WTC11 (cell line): ENCODE results near the gene SLC16A8. TPM values are rescaled to one million over a fixed set of nuclear protein-coding genes. Genes with fewer than 3 reads are reported as not detected.
A peak's percentile ranks its signal among the peaks of the same experiment; 100 is the strongest.

Experiments
- ATAC-seq: fragments of 200-7000 bp; cut with Tn5 transposase; 2 replicates; pipeline ENCODE4 v1.10.0; 2021; ENCODE audit warnings: mild to moderate bottlenecking, moderate library complexity
- CTCF ChIA-PET: fragments of 300-600 bp; sonication (Branson Sonifier 250); formaldehyde crosslinking; loops from one replicate; lab custom pipeline; 2021; ENCODE audit warnings: antibody characterized with exemption; lab: Charles Lee
- POLR2A ChIA-PET: fragments of 350-600 bp; sonication (Branson Sonifier 250); formaldehyde crosslinking; loops from one replicate; lab custom pipeline; 2021; ENCODE audit warnings: antibody characterized with exemption; lab: Charles Lee
- DNase-seq: peaks from one replicate; pipeline ENCODE4 v3.0.0; 2021; ENCODE audit warnings: low spot score
- H3K27ac Mint-ChIP-seq: 2 replicates; pipeline ENCODE4 v1.8.0; 2021; ENCODE audit warnings: mixed read lengths
- H3K27me3 Mint-ChIP-seq: 2 replicates; pipeline ENCODE4 v1.8.0; 2021; ENCODE audit warnings: low read depth, mild to moderate bottlenecking, moderate library complexity, mixed read lengths
- H3K36me3 Mint-ChIP-seq: 2 replicates; pipeline ENCODE4 v1.8.0; 2021; ENCODE audit warnings: mixed read lengths
- H3K4me1 Mint-ChIP-seq: 2 replicates; pipeline ENCODE4 v1.8.0; 2022; ENCODE audit warnings: mixed read lengths
- H3K4me3 Mint-ChIP-seq: 2 replicates; pipeline ENCODE4 v1.8.0; 2021; ENCODE audit warnings: mild to moderate bottlenecking, moderate library complexity, mixed read lengths
- H3K9me3 Mint-ChIP-seq: 2 replicates; pipeline ENCODE4 v1.8.0; 2021; ENCODE audit warnings: mixed read lengths
- ATF3 ChIP-seq: sonication (generic); formaldehyde crosslinking; conservative IDR thresholded peaks from 2 replicates; pipeline ENCODE4 v1.8.1; 2022; ENCODE audit warnings: mild to moderate bottlenecking, missing genetic modification reagents
- CBFB ChIP-seq: sonication (generic); formaldehyde crosslinking; IDR thresholded peaks from 2 replicates; pipeline ENCODE4 v1.8.1; 2022; ENCODE audit warnings: mild to moderate bottlenecking, low read depth, missing genetic modification reagents
- CREB1 ChIP-seq: sonication (generic); formaldehyde crosslinking; IDR thresholded peaks from 2 replicates; pipeline ENCODE4 v1.8.0; 2023; ENCODE audit warnings: mild to moderate bottlenecking, missing genetic modification reagents
- E2F5 ChIP-seq: sonication (generic); formaldehyde crosslinking; IDR thresholded peaks from 2 replicates; pipeline ENCODE4 v1.8.1; 2022; ENCODE audit warnings: mild to moderate bottlenecking, moderate library complexity, missing genetic modification reagents
- EMX1 ChIP-seq: fragments of 250-450 bp; sonication (Bioruptor Pico); IDR thresholded peaks from 2 replicates; pipeline ENCODE4 v1.8.0; 2021; ENCODE audit warnings: mild to moderate bottlenecking
- FOXJ3 ChIP-seq: sonication (generic); formaldehyde crosslinking; IDR thresholded peaks from 2 replicates; pipeline ENCODE4 v1.9.0; 2021; ENCODE audit warnings: missing genetic modification reagents, mild to moderate bottlenecking, borderline replicate concordance
- GABPB1 ChIP-seq: sonication (generic); formaldehyde crosslinking; IDR thresholded peaks from 2 replicates; pipeline ENCODE4 v1.8.1; 2023; ENCODE audit warnings: mild to moderate bottlenecking, missing genetic modification reagents
- IRF1 ChIP-seq: sonication (generic); formaldehyde crosslinking; IDR thresholded peaks from 2 replicates; pipeline ENCODE4 v1.8.0; 2023; ENCODE audit warnings: missing genetic modification reagents
- MAX ChIP-seq: sonication (generic); formaldehyde crosslinking; IDR thresholded peaks from 2 replicates; pipeline ENCODE4 v1.8.0; 2022; ENCODE audit warnings: mild to moderate bottlenecking, missing genetic modification reagents
- MXD4 ChIP-seq: fragments of 250-450 bp; sonication (Bioruptor Pico); IDR thresholded peaks from 2 replicates; pipeline ENCODE4 v1.8.0; 2021; ENCODE audit warnings: mild to moderate bottlenecking, moderate library complexity, borderline replicate concordance
- NFYB ChIP-seq: sonication (generic); formaldehyde crosslinking; conservative IDR thresholded peaks from 2 replicates; pipeline ENCODE4 v1.8.0; 2022; ENCODE audit warnings: low read depth, missing genetic modification reagents
- PRRX2 ChIP-seq: fragments of 250-450 bp; sonication (Bioruptor Pico); IDR thresholded peaks from 2 replicates; pipeline ENCODE4 v1.8.0; 2021; ENCODE audit warnings: mild to moderate bottlenecking
- RELA ChIP-seq: sonication (generic); formaldehyde crosslinking; IDR thresholded peaks from 2 replicates; pipeline ENCODE4 v1.8.1; 2022; ENCODE audit warnings: missing genetic modification reagents, mild to moderate bottlenecking, borderline replicate concordance
- SMAD4 ChIP-seq: sonication (generic); formaldehyde crosslinking; IDR thresholded peaks from 2 replicates; pipeline ENCODE4 v1.8.0; 2022; ENCODE audit warnings: mild to moderate bottlenecking, missing genetic modification reagents
- TEAD4 ChIP-seq: sonication (generic); formaldehyde crosslinking; IDR thresholded peaks from 2 replicates; pipeline ENCODE4 v1.8.0; 2022; ENCODE audit warnings: mild to moderate bottlenecking, missing genetic modification reagents
- ZNF138 ChIP-seq: sonication (generic); formaldehyde crosslinking; conservative IDR thresholded peaks from 2 replicates; pipeline ENCODE4 v1.8.1; 2022; ENCODE audit warnings: mild to moderate bottlenecking, moderate library complexity, missing genetic modification reagents
- ZNF317 ChIP-seq: sonication (generic); formaldehyde crosslinking; IDR thresholded peaks from 2 replicates; pipeline ENCODE4 v1.8.1; 2023; ENCODE audit warnings: low read depth, mild to moderate bottlenecking, moderate library complexity, missing genetic modification reagents, borderline replicate concordance
- ZNF423 ChIP-seq: fragments of 250-450 bp; sonication (Bioruptor Pico); IDR thresholded peaks from 2 replicates; pipeline ENCODE4 v2.1.2; 2022; ENCODE audit warnings: mild to moderate bottlenecking, moderate library complexity
- total RNA-seq: library from RNA; stranded (reverse); gene quantifications from 3 replicates; pipeline ENCODE4 v1.2.3, GENCODE V29; 2021
- TF ChIP-seq, protein P1 (sequence below): sonication (generic); formaldehyde crosslinking; IDR thresholded peaks from 2 replicates; pipeline ENCODE4 v1.8.1; 2023; ENCODE audit warnings: mild to moderate bottlenecking, moderate library complexity, missing genetic modification reagents

Gene SLC16A8
- total RNA-seq, 1 experiment from 2014 or later = 0.57 TPM

GRCh38 chr22:38068641-38069371 lies 15.2 kb downstream of the SLC16A8 start:
- H3K27me3 Mint-ChIP-seq = no peaks in the 10 kb centered on the region
- CTCF ChIA-PET = interaction anchor here (0.9 to 6.4 kb wide), 6 partner anchors 12 to 164 kb away, joined by 3 to 44 read pairs (median 8); no protein-coding TSS in a partner anchor
- POLR2A ChIA-PET = interaction anchor here (1.1 kb wide), 3 partner anchors 12 to 113 kb away, joined by 3 to 5 read pairs (median 4); partner anchors contain the start of gene PICK1
- TF ChIP-seq MAX (CRISPR knock-in tag) = no peak
- no peak for TF ChIP-seq CBFB (CRISPR knock-in tag)
- no peak for TF ChIP-seq ATF3 (CRISPR knock-in tag)
- TF ChIP-seq EMX1 (CRISPR knock-in tag) = no peak
- TF ChIP-seq ZNF317 (CRISPR knock-in tag) = no peak
- TF ChIP-seq MXD4 (CRISPR knock-in tag) = no peak
- no peak for TF ChIP-seq CREB1
- TF ChIP-seq, protein P1, sequence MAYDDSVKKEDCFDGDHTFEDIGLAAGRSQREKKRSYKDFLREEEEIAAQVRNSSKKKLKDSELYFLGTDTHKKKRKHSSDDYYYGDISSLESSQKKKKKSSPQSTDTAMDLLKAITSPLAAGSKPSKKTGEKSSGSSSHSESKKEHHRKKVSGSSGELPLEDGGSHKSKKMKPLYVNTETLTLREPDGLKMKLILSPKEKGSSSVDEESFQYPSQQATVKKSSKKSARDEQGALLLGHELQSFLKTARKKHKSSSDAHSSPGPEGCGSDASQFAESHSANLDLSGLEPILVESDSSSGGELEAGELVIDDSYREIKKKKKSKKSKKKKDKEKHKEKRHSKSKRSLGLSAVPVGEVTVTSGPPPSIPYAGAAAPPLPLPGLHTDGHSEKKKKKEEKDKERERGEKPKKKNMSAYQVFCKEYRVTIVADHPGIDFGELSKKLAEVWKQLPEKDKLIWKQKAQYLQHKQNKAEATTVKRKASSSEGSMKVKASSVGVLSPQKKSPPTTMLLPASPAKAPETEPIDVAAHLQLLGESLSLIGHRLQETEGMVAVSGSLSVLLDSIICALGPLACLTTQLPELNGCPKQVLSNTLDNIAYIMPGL (CRISPR knock-in tag) = no peak
- TF ChIP-seq GABPB1 (CRISPR knock-in tag) = no peak
- no peak for TF ChIP-seq IRF1 (CRISPR knock-in tag)
- H3K9me3 Mint-ChIP-seq = no peaks in the 10 kb centered on the region
- DNase-seq = no peak
- no peak overlapping the region for H3K4me3 Mint-ChIP-seq
- no peaks in the 10 kb centered on the region for H3K4me1 Mint-ChIP-seq
- H3K36me3 Mint-ChIP-seq = peaks cover 15% of the 10 kb centered on the region
- ATAC-seq = no peak
- no peak overlapping the region for H3K27ac Mint-ChIP-seq

DNA sequence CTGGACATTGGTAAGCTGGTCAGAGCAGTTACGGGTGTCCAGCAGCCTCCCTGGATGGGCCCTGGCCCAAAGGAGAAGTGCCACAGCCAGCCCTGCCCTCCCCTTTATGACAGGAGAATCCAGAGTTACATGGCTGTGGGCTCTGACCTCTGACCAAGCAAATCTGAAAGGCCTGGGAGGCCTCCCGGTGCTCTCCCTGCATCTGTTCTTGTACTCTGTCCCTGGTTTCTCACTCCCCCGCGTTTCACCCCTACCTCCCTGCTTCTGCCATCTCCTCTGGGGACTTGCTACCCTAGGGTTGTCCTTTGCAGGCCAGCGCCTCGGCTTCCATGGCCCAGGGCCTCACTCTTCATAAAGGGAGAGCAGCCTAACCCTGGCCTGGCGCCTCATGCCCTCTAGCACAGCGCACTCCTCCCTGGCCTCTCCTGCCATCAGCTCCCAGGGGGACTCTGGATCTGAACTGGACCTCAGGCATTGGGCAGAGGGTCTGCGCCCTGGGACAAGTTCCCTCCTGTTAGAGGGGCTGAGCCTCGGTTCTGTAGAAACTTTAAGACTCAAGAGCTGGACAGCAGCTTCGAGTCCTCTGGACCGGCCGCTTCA lies 16.1 kb downstream of the SLC16A8 start:
- no peaks in the 10 kb centered on the region for H3K27me3 Mint-ChIP-seq
- H3K9me3 Mint-ChIP-seq = no peaks in the 10 kb centered on the region
- peaks cover 18% of the 10 kb centered on the region for H3K36me3 Mint-ChIP-seq
- ATAC-seq (no peak), DNase-seq (no peak)
- no peaks in the 10 kb centered on the region for H3K4me1 Mint-ChIP-seq
- peak overlapping the region; percentile 32; the same call in 1 of the 2 replicates for H3K27ac Mint-ChIP-seq
- H3K4me3 Mint-ChIP-seq = no peak overlapping the region
- ChIA-PET CTCF (interaction anchor here (0.9 to 6.4 kb wide), 7 partner anchors 11 to 163 kb away, joined by 3 to 44 read pairs (median 5); partner anchors contain the start of gene PICK1), POLR2A (interaction anchor here (1.1 kb wide), 2 partner anchors 30 to 114 kb away, joined by 3 to 5 read pairs; no protein-coding TSS in a partner anchor)
- no peak for TF ChIP-seq TEAD4 (CRISPR knock-in tag)
- no peak for TF ChIP-seq ZNF138 (CRISPR knock-in tag)
- no peak for TF ChIP-seq PRRX2
- TF ChIP-seq CREB1 = no peak
- TF ChIP-seq EMX1 (CRISPR knock-in tag) = no peak
- no peak for TF ChIP-seq RELA (CRISPR knock-in tag)
- no peak for TF ChIP-seq NFYB (CRISPR knock-in tag)
- no peak for TF ChIP-seq FOXJ3 (CRISPR knock-in tag)
- TF ChIP-seq ZNF423 (CRISPR knock-in tag) = no peak
- TF ChIP-seq E2F5 (CRISPR knock-in tag) = no peak
- TF ChIP-seq IRF1 (CRISPR knock-in tag) = no peak
- TF ChIP-seq SMAD4 (CRISPR knock-in tag) = no peak
